ENCODE data around the gene SNTG2. TPM values are rescaled to one million over a fixed set of nuclear protein-coding genes. Genes with fewer than 3 reads are reported as not detected.

The SNTG2 gene
- total RNA-seq, 1 donor from 2014 or later: 0.47 TPM

DNA sequence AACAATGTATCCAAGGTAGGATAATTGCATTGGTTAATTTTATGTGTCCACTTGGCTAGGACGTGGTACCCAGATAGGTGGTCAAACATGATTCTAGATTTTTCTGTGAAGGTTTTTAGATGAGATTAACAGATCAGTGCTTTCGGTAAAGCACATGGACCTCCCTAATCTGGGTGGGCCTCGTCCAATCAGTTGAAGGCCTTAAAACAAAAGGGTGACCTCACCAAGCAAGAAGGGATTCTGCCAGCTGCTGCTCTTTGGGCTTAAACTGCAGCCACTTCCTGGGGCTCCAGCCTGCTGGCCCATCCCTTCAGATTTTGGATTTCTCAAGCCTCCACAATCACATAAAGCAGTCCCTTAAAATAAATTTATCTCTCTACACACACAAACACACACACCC is 236.5 kb downstream of the SNTG2 start:
- Histone ChIP-seq H3K27ac (replicated peaks) (no peak overlapping the region), H3K9me3 (replicated peaks) (peaks cover 6% of the 10 kb centered on the region), H3K4me3 (no peak overlapping the region), H3K36me3 (no peaks in the 10 kb centered on the region), H3K27me3 (ENCODE audit: low read depth) (no peaks in the 10 kb centered on the region), H3K4me1 (no peaks in the 10 kb centered on the region)
- TF ChIP-seq, protein P1, sequence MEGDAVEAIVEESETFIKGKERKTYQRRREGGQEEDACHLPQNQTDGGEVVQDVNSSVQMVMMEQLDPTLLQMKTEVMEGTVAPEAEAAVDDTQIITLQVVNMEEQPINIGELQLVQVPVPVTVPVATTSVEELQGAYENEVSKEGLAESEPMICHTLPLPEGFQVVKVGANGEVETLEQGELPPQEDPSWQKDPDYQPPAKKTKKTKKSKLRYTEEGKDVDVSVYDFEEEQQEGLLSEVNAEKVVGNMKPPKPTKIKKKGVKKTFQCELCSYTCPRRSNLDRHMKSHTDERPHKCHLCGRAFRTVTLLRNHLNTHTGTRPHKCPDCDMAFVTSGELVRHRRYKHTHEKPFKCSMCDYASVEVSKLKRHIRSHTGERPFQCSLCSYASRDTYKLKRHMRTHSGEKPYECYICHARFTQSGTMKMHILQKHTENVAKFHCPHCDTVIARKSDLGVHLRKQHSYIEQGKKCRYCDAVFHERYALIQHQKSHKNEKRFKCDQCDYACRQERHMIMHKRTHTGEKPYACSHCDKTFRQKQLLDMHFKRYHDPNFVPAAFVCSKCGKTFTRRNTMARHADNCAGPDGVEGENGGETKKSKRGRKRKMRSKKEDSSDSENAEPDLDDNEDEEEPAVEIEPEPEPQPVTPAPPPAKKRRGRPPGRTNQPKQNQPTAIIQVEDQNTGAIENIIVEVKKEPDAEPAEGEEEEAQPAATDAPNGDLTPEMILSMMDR (IDR thresholded peaks at IDR 0.05; ENCODE audit: borderline replicate concordance): no peak
- DNase-seq: no peak
- intact Hi-C loops (cut with micrococcal nuclease): no loop called here

DNA sequence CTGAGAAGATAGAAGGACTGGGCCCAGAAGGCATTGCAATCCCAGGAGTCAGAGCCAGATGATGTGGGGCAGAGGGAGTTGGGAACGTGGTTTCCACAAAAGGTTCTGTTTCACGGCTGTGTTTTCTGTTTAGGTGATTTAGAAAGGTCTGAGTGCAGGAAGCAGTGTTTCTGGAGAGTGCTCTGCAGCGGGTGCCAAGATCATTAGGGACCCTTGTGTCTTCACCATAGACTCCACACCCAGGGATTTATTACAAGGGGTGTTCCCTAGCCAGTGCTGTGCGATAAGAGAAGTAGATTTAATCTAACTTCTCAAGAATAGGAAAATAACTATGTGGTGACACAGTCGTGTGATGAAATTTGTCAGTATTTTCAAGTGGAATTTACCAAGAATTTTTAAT is 241.5 kb downstream of the SNTG2 start:
- intact Hi-C loops (cut with micrococcal nuclease): no loop called here
- Histone ChIP-seq H3K4me3 (no peak overlapping the region), H3K27ac (replicated peaks) (no peak overlapping the region)

DNA sequence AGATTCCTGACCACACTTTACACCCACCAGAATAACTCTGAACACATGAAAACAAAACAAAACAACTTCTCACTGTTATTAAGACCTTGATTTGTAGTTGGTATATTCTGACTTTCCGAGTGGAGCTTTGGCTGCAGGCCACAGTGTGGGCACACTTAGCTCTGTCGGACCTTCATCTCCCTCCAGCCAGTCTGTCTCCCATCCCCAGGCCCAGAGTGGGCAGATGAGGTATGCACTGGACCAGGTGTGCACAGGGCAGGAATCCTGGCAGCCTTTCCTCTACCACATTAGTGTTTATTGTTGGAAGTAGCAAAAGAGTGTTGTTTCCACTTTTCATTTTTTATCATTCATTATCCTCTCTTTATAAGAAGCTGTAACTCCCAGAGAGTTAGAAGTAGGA is 243.2 kb downstream of the SNTG2 start:
- Histone ChIP-seq H3K27ac (replicated peaks) (no peak overlapping the region), H3K27me3 (ENCODE audit: low read depth) (no peaks in the 10 kb centered on the region), H3K36me3 (no peaks in the 10 kb centered on the region), H3K4me1 (no peaks in the 10 kb centered on the region), H3K9me3 (replicated peaks) (peaks cover 26% of the 10 kb centered on the region), H3K4me3 (no peak overlapping the region)
- no peak for DNase-seq
- intact Hi-C loops (cut with micrococcal nuclease): no loop called here
- TF ChIP-seq, protein P1 (IDR thresholded peaks at IDR 0.05; ENCODE audit: borderline replicate concordance): no peak

More for the DNA sequence above, 241.5 kb downstream of the SNTG2 start:
- no peaks in the 10 kb centered on the region for H3K27me3 ChIP-seq (ENCODE audit: low read depth)
- TF ChIP-seq, protein P1 (IDR thresholded peaks at IDR 0.05; ENCODE audit: borderline replicate concordance): no peak
- H3K4me1 ChIP-seq: no peaks in the 10 kb centered on the region
- H3K36me3 ChIP-seq: no peaks in the 10 kb centered on the region
- DNase-seq: no peak
- H3K9me3 ChIP-seq (replicated peaks): peaks cover 24% of the 10 kb centered on the region

DNA sequence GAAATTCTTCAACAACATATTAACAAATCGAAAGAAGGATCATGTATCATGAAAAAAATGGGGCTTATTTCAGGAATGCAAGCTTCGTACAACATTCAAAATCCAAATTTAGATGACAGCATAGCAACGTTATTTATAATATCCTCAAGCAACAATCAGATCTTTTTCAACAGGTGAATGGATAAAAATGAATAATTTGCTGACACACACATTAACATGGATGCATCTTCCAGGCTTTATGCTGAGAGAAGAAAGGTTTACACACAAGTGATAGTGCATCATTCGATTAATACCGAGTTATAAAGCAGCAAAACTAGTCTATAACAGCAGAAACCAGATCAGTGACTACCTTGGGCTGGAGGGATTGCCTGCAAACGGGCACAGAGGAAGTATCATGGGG is 253.1 kb downstream of the SNTG2 start:
- peaks cover 6% of the 10 kb centered on the region for H3K27me3 ChIP-seq (ENCODE audit: low read depth)
- TF ChIP-seq, protein P1 (IDR thresholded peaks at IDR 0.05; ENCODE audit: borderline replicate concordance): no peak
- no peaks in the 10 kb centered on the region for H3K4me1 ChIP-seq

DNA sequence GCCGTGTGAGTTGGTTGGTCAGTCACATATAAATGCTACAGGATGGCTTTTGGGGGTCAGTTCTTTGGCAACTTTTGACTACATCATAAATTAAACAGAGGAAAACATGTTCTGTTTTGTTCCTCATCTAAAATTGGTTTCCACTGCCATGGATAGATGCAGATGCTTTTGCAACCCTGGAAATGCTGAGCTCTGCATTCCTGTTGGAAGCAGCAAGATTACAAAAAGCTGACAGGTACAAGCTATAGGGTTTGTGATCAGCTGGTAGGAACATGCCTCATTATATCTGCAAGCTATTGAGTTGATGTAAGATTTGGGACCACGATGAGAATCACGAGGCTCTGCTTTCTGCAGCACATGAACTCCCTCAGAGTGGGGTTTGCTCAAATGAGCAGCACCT is 255.2 kb downstream of the SNTG2 start:
- Histone ChIP-seq H3K27ac (replicated peaks) (no peak overlapping the region), H3K4me3 (no peak overlapping the region), H3K27me3 (ENCODE audit: low read depth) (peaks cover 6% of the 10 kb centered on the region), H3K36me3 (no peaks in the 10 kb centered on the region), H3K4me1 (no peaks in the 10 kb centered on the region), H3K9me3 (replicated peaks) (peaks cover 24% of the 10 kb centered on the region)
- intact Hi-C loops (cut with micrococcal nuclease): no loop called here
- TF ChIP-seq, protein P1 (IDR thresholded peaks at IDR 0.05; ENCODE audit: borderline replicate concordance): no peak
- no peak for DNase-seq

More for the DNA sequence above, 253.1 kb downstream of the SNTG2 start:
- Histone ChIP-seq H3K27ac (replicated peaks) (no peak overlapping the region), H3K9me3 (replicated peaks) (peaks cover 44% of the 10 kb centered on the region), H3K36me3 (no peaks in the 10 kb centered on the region), H3K4me3 (no peak overlapping the region)
- intact Hi-C loops (cut with micrococcal nuclease): no loop called here
- no peak for DNase-seq

Data from left ventricle myocardium inferior (tissue), 1 donor.